ENCODE results near the gene PRLR. TPM values are rescaled to one million over a fixed set of nuclear protein-coding genes. Genes with fewer than 3 reads are reported as not detected.

PRLR gene
- total and polyA plus RNA-seq, 2 of the 13 experiments (the other 11 are each of a cell fraction or from before 2014, with no cell fraction given), result 12.2 to 13.3 TPM

DNA sequence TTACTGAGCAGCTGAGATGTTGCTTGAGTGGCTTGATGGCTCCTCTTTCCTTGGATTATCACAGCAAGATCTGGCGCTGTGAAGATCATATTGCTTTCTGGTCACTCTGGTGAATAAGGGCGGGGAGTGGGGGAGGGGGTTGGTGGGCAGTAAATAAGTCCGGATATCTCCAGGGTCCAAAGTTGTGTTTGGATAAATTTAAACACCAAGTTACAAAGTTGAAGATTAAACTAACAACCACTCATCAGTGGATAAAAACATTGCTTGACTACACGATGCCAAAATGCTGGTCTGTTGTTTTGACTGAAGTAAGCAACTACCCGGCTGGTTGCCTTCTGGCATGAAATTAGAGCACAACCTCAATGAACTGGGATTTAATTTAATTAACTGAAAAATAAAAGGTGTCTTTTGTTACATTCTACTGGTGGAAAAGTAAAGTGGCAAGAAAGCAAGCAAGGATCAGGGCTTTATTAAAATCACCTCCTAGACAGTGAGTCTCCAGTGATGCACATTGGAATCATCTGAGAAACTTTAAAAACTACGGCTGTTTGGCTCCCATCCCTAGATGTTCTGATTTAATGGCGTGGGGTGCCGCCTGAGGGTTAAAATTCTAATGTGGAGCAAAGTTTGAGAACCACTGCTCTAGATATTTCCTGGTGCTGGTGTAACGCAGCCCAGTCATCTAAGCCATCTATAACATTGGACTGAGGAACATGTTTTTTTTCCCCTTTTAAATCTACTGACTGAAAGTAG is 95.8 kb downstream of the PRLR start (continued):
- peak in 1 of 2 experiments; percentile 71; a peak in 2 of 4 replicates for TF ChIP-seq EP300 (IDR thresholded peaks at IDR 0.05; ENCODE audit: low read depth in 2 of 2, low read length in 2 of 2)
- no peak for TF ChIP-seq EP300 (CRISPR knock-in tag; IDR thresholded peaks at IDR 0.05; ENCODE audit: borderline replicate concordance)
- TF ChIP-seq, protein P1, sequence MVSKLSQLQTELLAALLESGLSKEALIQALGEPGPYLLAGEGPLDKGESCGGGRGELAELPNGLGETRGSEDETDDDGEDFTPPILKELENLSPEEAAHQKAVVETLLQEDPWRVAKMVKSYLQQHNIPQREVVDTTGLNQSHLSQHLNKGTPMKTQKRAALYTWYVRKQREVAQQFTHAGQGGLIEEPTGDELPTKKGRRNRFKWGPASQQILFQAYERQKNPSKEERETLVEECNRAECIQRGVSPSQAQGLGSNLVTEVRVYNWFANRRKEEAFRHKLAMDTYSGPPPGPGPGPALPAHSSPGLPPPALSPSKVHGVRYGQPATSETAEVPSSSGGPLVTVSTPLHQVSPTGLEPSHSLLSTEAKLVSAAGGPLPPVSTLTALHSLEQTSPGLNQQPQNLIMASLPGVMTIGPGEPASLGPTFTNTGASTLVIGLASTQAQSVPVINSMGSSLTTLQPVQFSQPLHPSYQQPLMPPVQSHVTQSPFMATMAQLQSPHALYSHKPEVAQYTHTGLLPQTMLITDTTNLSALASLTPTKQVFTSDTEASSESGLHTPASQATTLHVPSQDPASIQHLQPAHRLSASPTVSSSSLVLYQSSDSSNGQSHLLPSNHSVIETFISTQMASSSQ (IDR thresholded peaks at IDR 0.05; ENCODE audit: low read depth), result peak; percentile 66; the same call in 1 of the 2 replicates
- TF ChIP-seq, protein P1 (CRISPR knock-in tag; IDR thresholded peaks at IDR 0.05; ENCODE audit: borderline replicate concordance), result peak; percentile 56; the same call in 1 of the 2 replicates
- no peak for TF ChIP-seq HNRNPUL1 (IDR thresholded peaks at IDR 0.05; ENCODE audit: low read depth, low read length)
- 0 out of 2 replicates have a peak, but pooled peaks have one; percentile 32 for TF ChIP-seq HNF1B (CRISPR knock-in tag; IDR thresholded peaks at IDR 0.05)
- TF ChIP-seq SCMH1 (CRISPR knock-in tag; IDR thresholded peaks at IDR 0.05; ENCODE audit: borderline replicate concordance), result no peak
- TF ChIP-seq MIER3 (CRISPR knock-in tag; IDR thresholded peaks at IDR 0.05; ENCODE audit: borderline replicate concordance), result 0 out of 2 replicates have a peak, but pooled peaks have one; percentile 38
- peak; percentile 88 for TF ChIP-seq ASH2L (IDR thresholded peaks at IDR 0.05; ENCODE audit: insufficient read length, low read depth, low read length)
- TF ChIP-seq FOXO1 (CRISPR knock-in tag; IDR thresholded peaks at IDR 0.05), result peak; percentile 51; the same call in 1 of the 2 replicates
- TF ChIP-seq FOXC1 (CRISPR knock-in tag; IDR thresholded peaks at IDR 0.05; ENCODE audit: borderline replicate concordance), result no peak
- TF ChIP-seq AHR (CRISPR knock-in tag; IDR thresholded peaks at IDR 0.05), result no peak
- 0 out of 2 replicates have a peak, but pooled peaks have one; percentile 22 for TF ChIP-seq ZNF124 (CRISPR knock-in tag; IDR thresholded peaks at IDR 0.05)
- TF ChIP-seq ZNF710 (CRISPR knock-in tag; IDR thresholded peaks at IDR 0.05; ENCODE audit: borderline replicate concordance), result 0 out of 2 replicates have a peak, but pooled peaks have one; percentile 16
- TF ChIP-seq KAT7 (CRISPR knock-in tag; IDR thresholded peaks at IDR 0.05; ENCODE audit: borderline replicate concordance), result no peak
- TF ChIP-seq, protein P2, sequence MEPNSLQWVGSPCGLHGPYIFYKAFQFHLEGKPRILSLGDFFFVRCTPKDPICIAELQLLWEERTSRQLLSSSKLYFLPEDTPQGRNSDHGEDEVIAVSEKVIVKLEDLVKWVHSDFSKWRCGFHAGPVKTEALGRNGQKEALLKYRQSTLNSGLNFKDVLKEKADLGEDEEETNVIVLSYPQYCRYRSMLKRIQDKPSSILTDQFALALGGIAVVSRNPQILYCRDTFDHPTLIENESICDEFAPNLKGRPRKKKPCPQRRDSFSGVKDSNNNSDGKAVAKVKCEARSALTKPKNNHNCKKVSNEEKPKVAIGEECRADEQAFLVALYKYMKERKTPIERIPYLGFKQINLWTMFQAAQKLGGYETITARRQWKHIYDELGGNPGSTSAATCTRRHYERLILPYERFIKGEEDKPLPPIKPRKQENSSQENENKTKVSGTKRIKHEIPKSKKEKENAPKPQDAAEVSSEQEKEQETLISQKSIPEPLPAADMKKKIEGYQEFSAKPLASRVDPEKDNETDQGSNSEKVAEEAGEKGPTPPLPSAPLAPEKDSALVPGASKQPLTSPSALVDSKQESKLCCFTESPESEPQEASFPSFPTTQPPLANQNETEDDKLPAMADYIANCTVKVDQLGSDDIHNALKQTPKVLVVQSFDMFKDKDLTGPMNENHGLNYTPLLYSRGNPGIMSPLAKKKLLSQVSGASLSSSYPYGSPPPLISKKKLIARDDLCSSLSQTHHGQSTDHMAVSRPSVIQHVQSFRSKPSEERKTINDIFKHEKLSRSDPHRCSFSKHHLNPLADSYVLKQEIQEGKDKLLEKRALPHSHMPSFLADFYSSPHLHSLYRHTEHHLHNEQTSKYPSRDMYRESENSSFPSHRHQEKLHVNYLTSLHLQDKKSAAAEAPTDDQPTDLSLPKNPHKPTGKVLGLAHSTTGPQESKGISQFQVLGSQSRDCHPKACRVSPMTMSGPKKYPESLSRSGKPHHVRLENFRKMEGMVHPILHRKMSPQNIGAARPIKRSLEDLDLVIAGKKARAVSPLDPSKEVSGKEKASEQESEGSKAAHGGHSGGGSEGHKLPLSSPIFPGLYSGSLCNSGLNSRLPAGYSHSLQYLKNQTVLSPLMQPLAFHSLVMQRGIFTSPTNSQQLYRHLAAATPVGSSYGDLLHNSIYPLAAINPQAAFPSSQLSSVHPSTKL (CRISPR knock-in tag; IDR thresholded peaks at IDR 0.05), result peak; percentile 58; the same call in 1 of the 2 replicates
